HepG2 (cell line): ENCODE measurements around the gene ZDHHC18. TPM values are rescaled to one million over a fixed set of nuclear protein-coding genes. Genes with fewer than 3 reads are reported as not detected.

ENCODE experiments used
- ATAC-seq: fragments of 200-7000 bp; cut with Tn5 transposase; 3 replicates; pipeline ENCODE4 v1.9.1; 2020; ENCODE audit warnings: mild to moderate bottlenecking, moderate library complexity
- BruUV-seq: library from RNA; stranded (reverse); fragments of 400-500 nt; replicated peaks from 2 replicates; lab custom pipeline; 2021; lab: Mats Ljungman, UMichigan
- CTCF ChIA-PET: fragments of 300-600 bp; formaldehyde crosslinking; extraction: SDS; loops from one replicate; lab custom pipeline; 2021; ENCODE audit warnings: low total read pairs, inconsistent platforms, low intra/inter-chr PET ratio; lab: Yijun Ruan, JAX
- POLR2A ChIA-PET: fragments of 350-600 bp; sonication (Branson Sonifier 250); formaldehyde crosslinking; loops from one replicate; lab custom pipeline; 2020; ENCODE audit warnings: antibody characterized with exemption, inconsistent platforms; lab: Yijun Ruan, JAX
- DNase-seq: peaks from one replicate; pipeline ENCODE4 v3.0.0-alpha.2; 2015; ENCODE audit warnings: low spot score
- FAIRE-seq: peaks from 3 replicates; lab custom pipeline; 2011; peaks lifted over from hg19 to GRCh38; lab: Jason Lieb, UNC
- H2AFZ ChIP-seq: one replicate; pipeline ENCODE4 v1.6.1; 2011; ENCODE audit warnings: low read length, inconsistent platforms
- H3K27ac ChIP-seq: fragments of 300-600 bp; 3 replicates; pipeline ENCODE4 v1.8.0; 2011; ENCODE audit warnings: mixed run types, mild to moderate bottlenecking, mixed read lengths, low read length, inconsistent platforms; ENCODE audit not compliant: insufficient read depth; ENCODE audit errors: extremely low read length
- H3K27me3 ChIP-seq, 2 experiments: fragments of 200-600 bp in 1 of 2; 2 replicates in 1 of 2; 3 replicates in 1 of 2; pipeline versions ENCODE4 v1.6.0 to v1.8.0; 2011; ENCODE audit warnings: low read length in 2 of 2, mild to moderate bottlenecking in 2 of 2, moderate library complexity in 2 of 2, inconsistent platforms in 1 of 2; ENCODE audit not compliant: insufficient read depth in 2 of 2, control insufficient read depth in 1 of 2
- H3K36me3 ChIP-seq, 2 experiments: fragments of 200-600 bp in 1 of 2; replicated peaks in 1 of 2; 2 replicates in 1 of 2; 3 replicates in 1 of 2; pipeline versions ENCODE4 v1.5.1 to v1.8.0; 2011; ENCODE audit warnings: low read length in 2 of 2, inconsistent platforms in 1 of 2; ENCODE audit not compliant: insufficient read depth in 2 of 2, control insufficient read depth in 1 of 2
- H3K4me1 ChIP-seq: 2 replicates; pipeline ENCODE4 v1.5.1; 2012; ENCODE audit warnings: low read length, inconsistent platforms; ENCODE audit not compliant: insufficient read depth
- H3K4me2 ChIP-seq: 2 replicates; pipeline ENCODE4 v1.6.0; 2011; ENCODE audit warnings: low read depth, low read length, inconsistent platforms
- H3K4me3 ChIP-seq, 3 experiments: fragments of 200-600 bp in 1 of 3; sonication (generic), shearing (Covaris generic) in 1 of 3; replicated peaks in 1 of 3; 2 replicates each; pipeline ENCODE4 v1.5.1; 2011 to 2016; ENCODE audit warnings: low read length in 3 of 3, inconsistent platforms in 2 of 3, low read depth in 2 of 3, mild to moderate bottlenecking in 2 of 3, control low read depth in 1 of 3, mixed read lengths in 1 of 3; ENCODE audit not compliant: insufficient read depth in 1 of 3
- H3K79me2 ChIP-seq: one replicate; pipeline ENCODE4 v1.6.1; 2011; ENCODE audit warnings: low read length, inconsistent platforms; ENCODE audit not compliant: insufficient read depth
- H3K9ac ChIP-seq: 2 replicates; pipeline ENCODE4 v1.6.0; 2011; ENCODE audit warnings: mild to moderate bottlenecking, low read depth, low read length, inconsistent platforms; ENCODE audit not compliant: insufficient read depth
- H3K9me3 ChIP-seq: 2 replicates; pipeline ENCODE4 v1.5.1; 2012; ENCODE audit warnings: mild to moderate bottlenecking, low read length
- H4K20me1 ChIP-seq: 2 replicates; pipeline ENCODE4 v1.6.0; 2011; ENCODE audit warnings: inconsistent platforms, mild to moderate bottlenecking, low read length, moderate library complexity; ENCODE audit not compliant: insufficient read depth
- MED8 ChIP-seq: sonication (generic); formaldehyde crosslinking; IDR thresholded peaks from 2 replicates; pipeline ENCODE4 v1.8.1; 2023; ENCODE audit warnings: mild to moderate bottlenecking, missing genetic modification reagents; ENCODE audit not compliant: insufficient replicate concordance
- ZBTB3 ChIP-seq: sonication (generic); formaldehyde crosslinking; IDR thresholded peaks from 2 replicates; pipeline ENCODE4 v1.4.0; 2020; ENCODE audit warnings: low read depth, mild to moderate bottlenecking, moderate library complexity, missing genetic modification reagents, borderline replicate concordance
- ZNF121 ChIP-seq: sonication (generic); formaldehyde crosslinking; IDR thresholded peaks from 2 replicates; pipeline ENCODE4 v1.5.0; 2020; ENCODE audit warnings: mild to moderate bottlenecking, missing genetic modification reagents
- WGBS: methylation state at CpG from one replicate; pipeline ENCODE4 v1.1.6; 2017; ENCODE audit warnings: low lambda C conversion rate; 5-methylcytosine and 5-hydroxymethylcytosine counted together
- in situ Hi-C: cut with HindIII; loops from 2 replicates; pipeline ENCODE4 v1.10.0; 2017; ENCODE audit warnings: low pct_unique_long_range_greater_than_20kb; ENCODE audit not compliant: extremely low pct_ligation_motif_present
- intact Hi-C: fragments of 100-400 bp; cut with micrococcal nuclease; formaldehyde crosslinking; loops from one replicate; pipeline ENCODE4 v1.10.0; 2022; ENCODE audit not compliant: unreplicated experiment
- polyA plus RNA-seq, 8 experiments: library from polyadenylated mRNA; depleted of rRNA in 3 of 8; stranded (reverse) in 7 of 8; unstranded in 1 of 8; fragments of >200 nt; fragmentation: Illumina TruSeq in 4 of 8; extraction: Trizol in 4 of 8; gene quantifications; 2 replicates each; pipeline versions ENCODE4 v1.2.1 to v1.2.3, GENCODE V29; 2011 to 2016; ENCODE audit warnings: low read depth in 4 of 8, missing spikeins in 1 of 8, mixed read lengths in 1 of 8; ENCODE audit not compliant: insufficient read depth in 1 of 8
- small RNA-seq, 3 experiments: library from RNA; depleted of rRNA; stranded (forward); fragments of <200 nt; gene quantifications; one replicate each; pipeline ENCODE3, GENCODE V24; 2012; ENCODE audit warnings: low read depth in 2 of 3, low replicate concordance in 1 of 3; ENCODE audit not compliant: insufficient read length in 3 of 3, insufficient read depth in 2 of 3
- total RNA-seq, 5 experiments: library from RNA; depleted of rRNA; stranded (reverse); fragments of >200 nt; fragmentation: Illumina TruSeq; extraction: Trizol; gene quantifications; 2 replicates each; pipeline ENCODE4 v1.2.3, GENCODE V29; 2016; ENCODE audit warnings: low read depth in 1 of 5

Gene ZDHHC18
- total and polyA plus RNA-seq, 2 of the 13 experiments (the other 11 are each of a cell fraction or from before 2014, with no cell fraction given), result 13.2 to 35.3 TPM

DNA sequence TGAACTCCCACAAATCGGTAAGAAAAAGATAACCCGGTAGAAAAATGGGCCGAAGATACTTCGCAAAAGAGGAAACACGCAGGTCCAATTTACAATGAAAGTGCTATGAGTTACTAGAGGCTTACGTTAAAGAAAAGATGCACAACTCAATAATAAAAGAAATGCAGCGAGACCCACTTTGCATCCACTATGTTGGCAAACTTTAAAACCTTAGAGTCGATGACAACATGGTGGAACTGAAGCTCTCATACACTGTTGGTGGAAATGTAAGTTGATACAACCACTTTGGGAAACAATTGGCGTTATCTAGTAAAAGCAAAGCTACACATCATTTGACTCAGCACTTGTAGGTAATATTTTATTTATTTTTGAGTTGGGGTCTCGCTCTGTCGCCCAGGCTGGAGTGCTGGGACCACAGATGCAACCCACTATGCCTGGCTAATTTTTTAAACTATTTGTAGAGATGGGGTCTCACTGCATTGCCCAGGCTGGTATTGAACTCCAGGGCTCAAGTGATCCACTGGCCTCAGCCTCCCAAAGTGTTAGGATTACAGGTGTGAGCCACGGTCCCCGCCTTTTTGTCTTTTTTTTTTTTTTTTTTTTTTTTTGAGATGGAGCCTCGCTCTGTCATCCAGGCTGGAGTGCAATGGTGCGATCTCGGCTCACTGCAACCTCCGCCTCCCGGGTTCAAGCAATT is 74.5 kb downstream of the ZDHHC18 start:
- in situ Hi-C loops, result no loop called here
- Histone ChIP-seq H3K27me3 (no peaks in the 10 kb centered on the region; a peak in 1 of 5 replicates), H3K27ac (peak overlapping the region; percentile 89)
- DNase-seq, result no peak
- peak; percentile 80 for TF ChIP-seq ZNF121
- no peak for TF ChIP-seq MED8 (CRISPR knock-in tag)
- 0 out of 2 replicates have a peak, but pooled peaks have one; percentile 5 for TF ChIP-seq ZBTB3
- TF ChIP-seq, all 625 proteins: peak for 2
- H2AFZ ChIP-seq, result peak overlapping the region; percentile 28
- H3K4me1 ChIP-seq, result peaks cover 55% of the 10 kb centered on the region
- FAIRE-seq (no peak), ATAC-seq (no peak)
- TSS peak; percentile 88 for BruUV-seq
- ChIA-PET CTCF (no interaction called here), POLR2A (interaction anchor here (0.7 to 6.8 kb wide), 24 partner anchors 10 to 236 kb away, joined by 3 to 152 read pairs (median 8); partner anchors contain the start of genes GPN2, KDF1, NR0B2 and NUDC)
- H3K4me2 ChIP-seq, result peak overlapping the region; percentile 85
- peaks cover 38% of the 10 kb centered on the region for H3K79me2 ChIP-seq
- intact Hi-C loops, result loop anchor here (5.0 kb wide), 1 partner anchor 36 kb away; no protein-coding TSS in a partner anchor
- 65% methylated on average over 18 of the region's 18 CpGs for WGBS
- peak overlapping the region; percentile 76 to 94 (median 89) for H3K4me3 ChIP-seq
- peaks cover 6 to 12% of the 10 kb centered on the region in 2 experiments; a peak in 3 of 5 replicates for H3K36me3 ChIP-seq
- no peaks in the 10 kb centered on the region for H4K20me1 ChIP-seq
- peak overlapping the region; percentile 90 for H3K9ac ChIP-seq
- no peaks in the 10 kb centered on the region for H3K9me3 ChIP-seq

Small RNA genes within 50 kb of the gene (small RNA-seq; reads per million reads assigned to genes)
- gene RN7SL165P, result 0 reads per million in 3 experiments

Other genes starting within 250 kb of the ZDHHC18 start
- 11.9 and 18.4 TPM in 2 replicates for gene ARID1A, start 130.7 kb upstream of the ZDHHC18 start, total RNA-seq (2016; rRNA removed; fragmentation: Illumina TruSeq; extraction: Trizol)
- gene ARID1A, start 130.7 kb upstream of the ZDHHC18 start, polyA plus RNA-seq (2011; rRNA removed), result 12.3 and 15.9 TPM in 2 replicates
- gene PIGV, start 38.7 kb upstream of the ZDHHC18 start, total RNA-seq (2016; rRNA removed; fragmentation: Illumina TruSeq; extraction: Trizol), result 7.9 and 13.5 TPM in 2 replicates
- 22.7 and 26.0 TPM in 2 replicates for gene PIGV, start 38.7 kb upstream of the ZDHHC18 start, polyA plus RNA-seq (2011; rRNA removed)
- gene SFN, start 36.5 kb downstream of the ZDHHC18 start, total RNA-seq (2016; rRNA removed; fragmentation: Illumina TruSeq; extraction: Trizol), result 5.6 and 6.8 TPM in 2 replicates
- 4.0 and 4.3 TPM in 2 replicates for gene SFN, start 36.5 kb downstream of the ZDHHC18 start, polyA plus RNA-seq (2011; rRNA removed)
- gene GPN2, start 63.6 kb downstream of the ZDHHC18 start, total RNA-seq (2016; rRNA removed; fragmentation: Illumina TruSeq; extraction: Trizol), result 19.3 and 22.9 TPM in 2 replicates
- 38.9 and 41.8 TPM in 2 replicates for gene GPN2, start 63.6 kb downstream of the ZDHHC18 start, polyA plus RNA-seq (2011; rRNA removed)
- 11.0 and 12.5 TPM in 2 replicates for gene GPATCH3, start 73.8 kb downstream of the ZDHHC18 start, total RNA-seq (2016; rRNA removed; fragmentation: Illumina TruSeq; extraction: Trizol)
- 6.8 and 8.3 TPM in 2 replicates for gene GPATCH3, start 73.8 kb downstream of the ZDHHC18 start, polyA plus RNA-seq (2011; rRNA removed)
- 71.6 and 72.5 TPM in 2 replicates for gene NR0B2, start 87.3 kb downstream of the ZDHHC18 start, total RNA-seq (2016; rRNA removed; fragmentation: Illumina TruSeq; extraction: Trizol)
- gene NR0B2, start 87.3 kb downstream of the ZDHHC18 start, polyA plus RNA-seq (2011; rRNA removed), result 133 and 203 TPM in 2 replicates
- 104 and 126 TPM in 2 replicates for gene NUDC, start 95.1 kb downstream of the ZDHHC18 start, total RNA-seq (2016; rRNA removed; fragmentation: Illumina TruSeq; extraction: Trizol)
- 34.7 and 41.0 TPM in 2 replicates for gene NUDC, start 95.1 kb downstream of the ZDHHC18 start, polyA plus RNA-seq (2011; rRNA removed)
- 1.9 and 2.4 TPM in 2 replicates for gene KDF1, start 133.8 kb downstream of the ZDHHC18 start, total RNA-seq (2016; rRNA removed; fragmentation: Illumina TruSeq; extraction: Trizol)
- 4.9 and 7.4 TPM in 2 replicates for gene KDF1, start 133.8 kb downstream of the ZDHHC18 start, polyA plus RNA-seq (2011; rRNA removed)
- gene TRNP1, start 167.0 kb downstream of the ZDHHC18 start, total RNA-seq (2016; rRNA removed; fragmentation: Illumina TruSeq; extraction: Trizol), result 35.6 and 42.0 TPM in 2 replicates
- gene TRNP1, start 167.0 kb downstream of the ZDHHC18 start, polyA plus RNA-seq (2011; rRNA removed), result 158 and 166 TPM in 2 replicates
- gene TENT5B, start 186.2 kb downstream of the ZDHHC18 start, total RNA-seq (2016; rRNA removed; fragmentation: Illumina TruSeq; extraction: Trizol), result 0.62 and 0.88 TPM in 2 replicates
- gene TENT5B, start 186.2 kb downstream of the ZDHHC18 start, polyA plus RNA-seq (2011; rRNA removed), result 0.13 and 0.22 TPM in 2 replicates